Stomach (tissue), 9 donors: ENCODE results near the gene TRIM5. TPM values are rescaled to one million over a fixed set of nuclear protein-coding genes. Genes with fewer than 3 reads are reported as not detected.
"Not testable (repeated sequence)": the region's sequence is repeated elsewhere in the genome, so short reads cannot be mapped to it uniquely, and the experiment has no call there.

Source experiments
- DNase-seq, 2 donors: peaks; one replicate each; pipeline versions ENCODE4 v3.0.0 to v3.0.0-alpha.2; 2013 to 2019
- H3K27ac ChIP-seq, 5 donors: fragments of 200-600 bp in 4 of 5; sonication (generic) in 4 of 5; one replicate each; pipeline ENCODE4 v1.5.1; 2013 to 2019; ENCODE audit warnings: mild to moderate bottlenecking in 1 of 5, moderate library complexity in 1 of 5
- H3K27me3 ChIP-seq, 3 donors: fragments of 200-600 bp; sonication (generic); one replicate each; pipeline ENCODE4 v1.5.1; 2017 to 2019; ENCODE audit warnings: mixed run types in 1 of 3
- H3K36me3 ChIP-seq, 4 donors: fragments of 200-600 bp; sonication (generic); 1 replicate in 3 of 4; 2 replicates in 1 of 4; pipeline ENCODE4 v1.5.1; 2016 to 2019
- H3K4me1 ChIP-seq, 4 donors: fragments of 200-600 bp; sonication (generic); one replicate each; pipeline ENCODE4 v1.5.1; 2016 to 2019
- H3K4me3 ChIP-seq, 4 donors: fragments of 200-600 bp; sonication (generic) in 3 of 4; one replicate each; pipeline ENCODE4 v1.5.1; 2016 to 2019; ENCODE audit warnings: mild to moderate bottlenecking in 1 of 4
- H3K9me3 ChIP-seq, 4 donors: fragments of 200-600 bp; sonication (generic); one replicate each; pipeline ENCODE4 v1.5.1; 2016 to 2019
- EP300 ChIP-seq: sonication (generic); formaldehyde crosslinking; IDR thresholded peaks from one replicate; pipeline ENCODE4 v1.6.1; 2017; ENCODE audit warnings: antibody characterized with exemption
- POLR2A ChIP-seq, 4 donors: fragments of 450-650 bp; IDR thresholded peaks; one replicate each; pipeline ENCODE4 v1.6.1; 2016; ENCODE audit warnings: antibody characterized with exemption in 4 of 4, control low read depth in 2 of 4, mild to moderate bottlenecking in 1 of 4, moderate library complexity in 1 of 4
- POLR2AphosphoS5 ChIP-seq, 3 donors: sonication (generic); formaldehyde crosslinking; IDR thresholded peaks; one replicate each; pipeline ENCODE4 v1.6.1; 2016; ENCODE audit warnings: antibody characterized with exemption in 3 of 3
- WGBS, 5 donors: extraction: QIAGEN DNeasy Blood & Tissue Kit in 3 of 5; methylation state at CpG; one replicate each; pipeline versions ENCODE4 v1.1.5 to v1.1.7; 2013 to 2018; 5-methylcytosine and 5-hydroxymethylcytosine counted together
- intact Hi-C: fragments of 100-400 bp; cut with DNase I; formaldehyde crosslinking; loops from one replicate; pipeline ENCODE4 v1.15.1; 2023; ENCODE audit warnings: low total_unique reads
- polyA plus RNA-seq, 3 donors: library from polyadenylated mRNA; stranded (reverse); fragments of 200-250 nt; gene quantifications; one replicate each; pipeline ENCODE4 v1.2.3, GENCODE V29; 2013
- total RNA-seq, 5 donors: library from RNA; depleted of rRNA; stranded (reverse); fragments of >200 nt; gene quantifications; one replicate each; pipeline versions ENCODE4 v1.1.0 to v1.2.3, GENCODE V29; 2014 to 2016
- TF ChIP-seq, protein P1 (sequence below), 7 experiments: fragments of 450-650 bp in 4 of 7; fragments of 200-600 bp in 3 of 7; sonication (generic) in 3 of 7; IDR thresholded peaks; one replicate each; pipeline ENCODE4 v1.5.1; 2016 to 2019; ENCODE audit warnings: antibody characterized with exemption in 7 of 7, control low read depth in 2 of 7, mild to moderate bottlenecking in 1 of 7
- donor health status: healthy with polysubstance abuse.
- donor health status: Bipolar disorder and iron deficiency.
- donor health status: healthy.

The TRIM5 gene
- total and polyA plus RNA-seq, 8 donors, result 4.2 to 81.4 (median 12.6) TPM; not detected in 1

DNA sequence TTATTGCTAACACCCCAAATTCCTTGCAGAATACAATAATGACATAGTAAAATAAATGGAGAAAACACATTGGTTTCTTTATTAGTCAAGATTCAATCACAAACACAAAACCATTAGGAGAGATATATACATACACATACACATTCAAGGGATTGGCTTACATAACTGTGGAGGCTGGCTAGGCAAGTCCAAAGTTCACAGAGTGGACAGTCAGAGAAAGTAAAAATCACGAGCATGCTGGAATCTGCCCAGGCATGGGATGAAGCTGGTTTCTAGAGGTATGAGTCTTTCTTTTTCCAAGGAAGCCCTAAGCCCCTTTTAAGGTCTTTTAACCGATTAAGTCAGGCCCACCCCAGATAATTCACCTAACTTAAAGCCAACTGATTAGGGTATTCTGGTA lies 37.7 kb upstream of the TRIM5 start:
- H3K9me3 ChIP-seq, result no peaks in the 10 kb centered on the region
- intact Hi-C loops, result no loop called here
- H3K36me3 ChIP-seq, result no peaks in the 10 kb centered on the region
- no peak overlapping the region for H3K4me3 ChIP-seq
- WGBS, 5 donors, result 55 to 62% (median 58%) methylated on average over 2 of the region's 2 CpGs
- TF ChIP-seq POLR2AphosphoS5 (IDR thresholded peaks at IDR 0.05) (no peak), POLR2A (IDR thresholded peaks at IDR 0.05) (no peak), EP300 (no peak)
- TF ChIP-seq, protein P1, sequence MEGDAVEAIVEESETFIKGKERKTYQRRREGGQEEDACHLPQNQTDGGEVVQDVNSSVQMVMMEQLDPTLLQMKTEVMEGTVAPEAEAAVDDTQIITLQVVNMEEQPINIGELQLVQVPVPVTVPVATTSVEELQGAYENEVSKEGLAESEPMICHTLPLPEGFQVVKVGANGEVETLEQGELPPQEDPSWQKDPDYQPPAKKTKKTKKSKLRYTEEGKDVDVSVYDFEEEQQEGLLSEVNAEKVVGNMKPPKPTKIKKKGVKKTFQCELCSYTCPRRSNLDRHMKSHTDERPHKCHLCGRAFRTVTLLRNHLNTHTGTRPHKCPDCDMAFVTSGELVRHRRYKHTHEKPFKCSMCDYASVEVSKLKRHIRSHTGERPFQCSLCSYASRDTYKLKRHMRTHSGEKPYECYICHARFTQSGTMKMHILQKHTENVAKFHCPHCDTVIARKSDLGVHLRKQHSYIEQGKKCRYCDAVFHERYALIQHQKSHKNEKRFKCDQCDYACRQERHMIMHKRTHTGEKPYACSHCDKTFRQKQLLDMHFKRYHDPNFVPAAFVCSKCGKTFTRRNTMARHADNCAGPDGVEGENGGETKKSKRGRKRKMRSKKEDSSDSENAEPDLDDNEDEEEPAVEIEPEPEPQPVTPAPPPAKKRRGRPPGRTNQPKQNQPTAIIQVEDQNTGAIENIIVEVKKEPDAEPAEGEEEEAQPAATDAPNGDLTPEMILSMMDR (IDR thresholded peaks at IDR 0.05), result no peak
- no peaks in the 10 kb centered on the region for H3K27me3 ChIP-seq
- DNase-seq, result no peak
- H3K4me1 ChIP-seq, result no peaks in the 10 kb centered on the region
- H3K27ac ChIP-seq, result no peak overlapping the region

DNA sequence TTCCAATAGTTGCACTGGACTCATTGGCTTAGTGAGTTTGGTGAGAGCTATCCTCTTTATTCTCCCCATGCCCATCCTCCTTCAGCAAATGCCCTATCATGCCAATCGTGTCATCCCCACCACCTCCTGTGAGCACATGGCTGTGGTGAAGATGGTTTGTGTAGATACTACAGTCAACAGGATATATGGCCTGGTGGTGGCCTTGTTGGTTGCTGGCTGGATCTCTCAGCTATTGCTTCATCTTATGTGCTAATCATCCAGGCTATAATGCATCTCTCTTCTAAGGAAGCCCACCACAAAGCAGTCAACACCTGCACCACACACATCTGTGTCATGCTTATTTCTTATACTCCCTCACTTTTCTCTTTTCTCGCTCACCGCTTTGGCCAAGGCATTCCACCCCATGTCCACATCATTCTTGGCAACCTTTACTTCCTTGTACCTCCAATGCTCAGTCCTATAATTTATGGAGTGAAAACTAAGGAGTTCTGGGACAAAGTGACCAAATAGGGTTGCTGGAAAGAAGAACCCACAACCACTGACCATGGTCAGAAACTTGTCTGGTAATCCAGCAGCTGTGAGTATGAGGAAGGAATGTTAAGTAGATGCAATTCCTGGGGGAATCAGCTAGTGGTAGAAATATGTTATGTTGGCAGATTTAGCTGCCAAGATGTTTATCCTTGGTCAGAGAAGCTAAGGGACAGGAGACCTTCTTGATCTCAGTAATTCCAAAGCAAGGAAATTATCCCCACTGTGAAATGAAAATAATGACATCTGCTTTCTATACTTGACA lies 35.0 kb upstream of the TRIM5 start:
- intact Hi-C loops, result no loop called here
- H3K36me3 ChIP-seq, result no peaks in the 10 kb centered on the region
- DNase-seq, result no peak
- no peak for TF ChIP-seq POLR2AphosphoS5 (IDR thresholded peaks at IDR 0.05)
- TF ChIP-seq EP300, result no peak
- TF ChIP-seq, protein P1 (IDR thresholded peaks at IDR 0.05), result no peak
- TF ChIP-seq POLR2A (IDR thresholded peaks at IDR 0.05), result no peak
- H3K27ac ChIP-seq, result no peak overlapping the region
- H3K4me3 ChIP-seq, result no peak overlapping the region
- no peaks in the 10 kb centered on the region for H3K4me1 ChIP-seq
- no peaks in the 10 kb centered on the region for H3K9me3 ChIP-seq
- no peaks in the 10 kb centered on the region for H3K27me3 ChIP-seq
- WGBS, 5 donors, result 82 to 96% (median 93%) methylated on average over 3 of the region's 3 CpGs

DNA sequence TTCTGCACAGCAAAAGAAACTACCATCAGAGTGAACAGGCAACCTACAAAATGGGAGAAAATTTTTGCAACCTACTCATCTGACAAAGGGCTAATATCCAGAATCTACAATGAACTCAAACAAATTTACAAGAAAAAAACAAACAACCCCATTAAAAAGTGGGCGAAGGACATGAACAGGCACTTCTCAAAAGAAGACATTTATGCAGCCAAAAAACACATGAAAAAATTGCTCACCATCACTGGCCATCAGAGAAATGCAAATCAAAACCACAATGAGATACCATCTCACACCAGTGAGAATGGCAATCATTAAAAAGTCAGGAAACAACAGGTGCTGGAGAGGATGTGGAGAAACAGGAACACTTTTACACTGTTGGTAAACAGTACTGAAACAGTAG lies 31.6 kb upstream of the TRIM5 start:
- H3K9me3 ChIP-seq, H3K27me3 ChIP-seq, H3K4me3 ChIP-seq, H3K36me3 ChIP-seq, intact Hi-C loops, H3K4me1 ChIP-seq, H3K27ac ChIP-seq, DNase-seq: not testable (repeated sequence)
- WGBS, 5 donors, result 30 to 100% (median 92%) methylated on average over 1 of the region's 1 CpG

DNA sequence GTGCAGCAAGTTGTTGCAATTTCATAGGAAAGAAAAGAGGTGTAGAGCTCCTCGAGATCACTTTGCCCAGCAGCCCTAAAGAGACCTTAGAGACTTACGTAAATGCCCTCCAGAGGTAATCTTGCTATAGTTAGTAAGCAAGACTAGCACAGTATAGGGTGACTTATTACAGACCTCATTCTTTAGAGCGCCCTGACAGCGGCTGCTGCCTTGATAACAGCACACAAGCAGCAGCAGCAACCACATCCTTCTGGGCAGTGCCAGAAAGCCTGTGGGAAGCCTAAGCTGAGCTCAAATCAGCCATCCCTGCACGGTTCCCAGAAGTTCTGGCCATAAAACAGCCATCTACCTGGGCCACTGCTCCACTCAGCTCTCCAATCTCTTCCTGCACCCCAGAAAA lies 28.8 kb upstream of the TRIM5 start:
- TF ChIP-seq, protein P1 (IDR thresholded peaks at IDR 0.05), result no peak
- Histone ChIP-seq H3K4me3 (no peak overlapping the region), H3K36me3 (peaks cover 0 to 17% (median 15%) of the 10 kb centered on the region in 4 donors), H3K27me3 (no peaks in the 10 kb centered on the region), H3K4me1 (no peaks in the 10 kb centered on the region), H3K9me3 (no peaks in the 10 kb centered on the region), H3K27ac (no peak overlapping the region)
- WGBS, 5 donors, result 60 to 70% (median 67%) methylated on average over 5 of the region's 5 CpGs
- intact Hi-C loops, result no loop called here
- no peak for DNase-seq

DNA sequence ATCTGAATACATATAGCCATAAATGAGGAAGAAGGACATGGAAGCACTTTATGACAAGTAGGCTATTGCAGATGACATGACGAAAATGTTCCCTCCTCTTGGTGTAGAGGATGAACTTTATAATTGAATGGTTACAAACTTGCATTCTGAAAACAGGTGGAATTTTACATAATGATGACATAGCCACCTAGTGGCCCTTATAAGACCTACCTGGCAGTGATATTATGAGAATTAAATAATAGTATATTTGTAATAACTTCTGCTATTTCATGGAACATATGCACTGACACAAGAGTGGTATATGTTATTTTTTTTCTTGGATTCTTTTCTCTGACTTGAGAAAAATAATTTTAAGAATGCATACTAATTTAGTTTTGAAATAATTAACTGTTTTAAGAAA lies 27.6 kb upstream of the TRIM5 start:
- H3K27me3 ChIP-seq, result no peaks in the 10 kb centered on the region
- no peak overlapping the region for H3K4me3 ChIP-seq
- intact Hi-C loops, result no loop called here
- peak in 1 of 2 donors; percentile 7 for DNase-seq
- H3K36me3 ChIP-seq, result peaks cover 0 to 29% (median 26%) of the 10 kb centered on the region in 4 donors
- H3K9me3 ChIP-seq, result no peaks in the 10 kb centered on the region
- no peaks in the 10 kb centered on the region for H3K4me1 ChIP-seq
- TF ChIP-seq POLR2A (IDR thresholded peaks at IDR 0.05), result no peak
- TF ChIP-seq, protein P1 (IDR thresholded peaks at IDR 0.05), result peak in 4 of 7 experiments; percentile 14 to 40 (median 36)
- 43 to 84% (median 48%) methylated on average over 1 of the region's 1 CpG for WGBS, 5 donors
- no peak overlapping the region for H3K27ac ChIP-seq
